CD4-positive, alpha-beta T cell (primary cell): ENCODE results near the gene ZNF484. TPM values are rescaled to one million over a fixed set of nuclear protein-coding genes. Genes with fewer than 3 reads are reported as not detected.
"Not testable (repeated sequence)": the region's sequence is repeated elsewhere in the genome, so short reads cannot be mapped to it uniquely, and the experiment has no call there.

ENCODE experiments used
- ATAC-seq: fragments of 200-7000 bp; cut with Tn5 transposase; one replicate; pipeline ENCODE4 v1.10.0; 2022; ENCODE audit warnings: mild to moderate bottlenecking; ENCODE audit not compliant: poor library complexity
- CTCF ChIA-PET: fragments of 350-600 bp; sonication (Branson Sonifier 250); formaldehyde crosslinking; loops from one replicate; lab custom pipeline; 2021; ENCODE audit warnings: antibody characterized with exemption, inconsistent platforms; lab: Charles Lee
- POLR2A ChIA-PET: fragments of 350-600 bp; sonication (Branson Sonifier 250); formaldehyde crosslinking; loops from one replicate; lab custom pipeline; 2021; ENCODE audit warnings: antibody characterized with exemption, inconsistent platforms; lab: Charles Lee
- DNase-seq, 14 experiments: peaks; one replicate each; pipeline ENCODE4 v3.0.0-alpha.2; 2013 to 2020; ENCODE audit warnings: mixed read lengths in 2 of 14
- H3K27ac ChIP-seq, 2 donors: one replicate each; pipeline versions ENCODE4 v1.5.1 to v1.7.0; 2013; ENCODE audit warnings: low read length in 2 of 2, low read depth in 1 of 2, mild to moderate bottlenecking in 1 of 2
- H3K27me3 ChIP-seq, 2 experiments: 1 replicate in 1 of 2; 2 replicates in 1 of 2; pipeline versions ENCODE4 v1.6.1 to v1.7.0; 2013; ENCODE audit warnings: low read length in 2 of 2, control low read depth in 1 of 2, mild to moderate bottlenecking in 1 of 2, moderate library complexity in 1 of 2; ENCODE audit not compliant: insufficient read depth in 2 of 2, control insufficient read depth in 1 of 2
- H3K36me3 ChIP-seq: one replicate; pipeline ENCODE4 v1.6.1; 2013; ENCODE audit warnings: low read length, control low read depth; ENCODE audit not compliant: insufficient read depth
- H3K4me1 ChIP-seq: one replicate; pipeline ENCODE4 v1.6.1; 2013; ENCODE audit warnings: low read length, control low read depth; ENCODE audit not compliant: insufficient read depth
- H3K4me3 ChIP-seq: one replicate; pipeline ENCODE4 v1.5.1; 2013; ENCODE audit warnings: mild to moderate bottlenecking, low read length, moderate library complexity
- H3K9me3 ChIP-seq, 2 experiments: 1 replicate in 1 of 2; 2 replicates in 1 of 2; pipeline versions ENCODE4 v1.6.1 to v1.7.0; 2013; ENCODE audit warnings: low read length in 2 of 2, mild to moderate bottlenecking in 2 of 2, control low read depth in 1 of 2, moderate library complexity in 1 of 2; ENCODE audit not compliant: control insufficient read depth in 1 of 2, insufficient read depth in 1 of 2
- H3K27ac Mint-ChIP-seq: one replicate; pipeline ENCODE4 v1.8.0; 2020; ENCODE audit warnings: mixed read lengths
- H3K27me3 Mint-ChIP-seq: one replicate; pipeline ENCODE4 v1.8.0; 2021; ENCODE audit warnings: mixed read lengths
- H3K36me3 Mint-ChIP-seq: one replicate; pipeline ENCODE4 v1.8.0; 2021; ENCODE audit warnings: low read depth, mixed read lengths
- H3K4me1 Mint-ChIP-seq: one replicate; pipeline ENCODE4 v1.8.0; 2021; ENCODE audit warnings: low read depth, mixed read lengths
- H3K4me3 Mint-ChIP-seq: one replicate; pipeline ENCODE4 v1.8.0; 2020; ENCODE audit warnings: mild to moderate bottlenecking, mixed read lengths
- H3K9me3 Mint-ChIP-seq: one replicate; pipeline ENCODE4 v1.8.0; 2020; ENCODE audit warnings: mixed read lengths
- CTCF ChIP-seq: fragments of 200-600 bp; IDR thresholded peaks from one replicate; pipeline ENCODE4 v1.8.0; 2022; ENCODE audit warnings: antibody characterized with exemption, mild to moderate bottlenecking
- intact Hi-C, 2 experiments: fragments of 100-400 bp; cut with DNase I in 1 of 2; cut with micrococcal nuclease in 1 of 2; formaldehyde crosslinking; loops; one replicate each; pipeline versions ENCODE4 v1.15.1 to v1.9.0; 2023 to 2025; cut with DNase I, micrococcal nuclease
- total RNA-seq, 174 experiments: library from RNA in 2 of 174; stranded (reverse) in 2 of 174; gene quantifications; one replicate each; pipeline ENCODE4 v1.2.3 and lab custom pipeline; 2021 to 2026

Gene ZNF484
- total RNA-seq, 2 experiments from 2014 or later: 13.3 to 13.6 TPM

DNA sequence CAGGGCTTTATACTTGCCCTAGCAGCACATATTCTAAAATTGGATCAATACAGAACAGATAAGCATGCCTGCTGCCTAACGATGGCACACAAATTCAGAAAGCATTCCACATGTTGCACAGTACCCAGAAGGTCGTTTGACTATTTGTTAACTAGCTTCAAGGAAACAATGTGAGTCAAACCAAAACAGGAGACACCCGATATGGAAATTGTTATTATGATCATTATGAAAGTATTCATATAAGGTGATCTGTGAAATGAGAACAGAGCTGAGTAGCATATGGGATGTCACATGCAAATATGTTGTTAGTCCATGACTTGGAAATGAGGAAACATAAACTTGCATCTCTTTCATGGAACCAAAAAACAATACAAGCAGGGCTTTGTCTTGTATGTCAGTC lies 56.9 kb downstream of the ZNF484 start:
- Histone ChIP-seq H3K4me1 (no peaks in the 10 kb centered on the region), H3K27ac (no peak overlapping the region), H3K27me3 (peaks cover 6 to 8% of the 10 kb centered on the region in 2 experiments), H3K36me3 (no peaks in the 10 kb centered on the region), H3K4me3 (no peak overlapping the region), H3K9me3 (no peaks in the 10 kb centered on the region)
- peaks cover 36% of the 10 kb centered on the region for H3K27me3 Mint-ChIP-seq
- H3K27ac Mint-ChIP-seq: no peak overlapping the region
- intact Hi-C loops: no loop called here
- CTCF ChIA-PET: no interaction called here
- POLR2A ChIA-PET: no interaction called here
- ATAC-seq (no peak), DNase-seq (no peak)
- H3K9me3 Mint-ChIP-seq: no peaks in the 10 kb centered on the region
- H3K36me3 Mint-ChIP-seq: no peaks in the 10 kb centered on the region
- no peak overlapping the region for H3K4me3 Mint-ChIP-seq
- H3K4me1 Mint-ChIP-seq: no peaks in the 10 kb centered on the region
- no peak for TF ChIP-seq CTCF

- intact Hi-C loops, POLR2A ChIA-PET, ATAC-seq, H3K27me3 ChIP-seq, H3K9me3 Mint-ChIP-seq, H3K4me1 Mint-ChIP-seq, CTCF ChIA-PET, DNase-seq, H3K27ac Mint-ChIP-seq, H3K27ac ChIP-seq, H3K9me3 ChIP-seq, H3K4me3 Mint-ChIP-seq, H3K4me1 ChIP-seq, H3K36me3 ChIP-seq, H3K4me3 ChIP-seq, H3K36me3 Mint-ChIP-seq: not testable (repeated sequence)
- H3K27me3 Mint-ChIP-seq: peaks cover 46% of the 10 kb centered on the region
Observed at GRCh38 chr9:92819898-92820297, 57.9 kb downstream of the ZNF484 start.

DNA sequence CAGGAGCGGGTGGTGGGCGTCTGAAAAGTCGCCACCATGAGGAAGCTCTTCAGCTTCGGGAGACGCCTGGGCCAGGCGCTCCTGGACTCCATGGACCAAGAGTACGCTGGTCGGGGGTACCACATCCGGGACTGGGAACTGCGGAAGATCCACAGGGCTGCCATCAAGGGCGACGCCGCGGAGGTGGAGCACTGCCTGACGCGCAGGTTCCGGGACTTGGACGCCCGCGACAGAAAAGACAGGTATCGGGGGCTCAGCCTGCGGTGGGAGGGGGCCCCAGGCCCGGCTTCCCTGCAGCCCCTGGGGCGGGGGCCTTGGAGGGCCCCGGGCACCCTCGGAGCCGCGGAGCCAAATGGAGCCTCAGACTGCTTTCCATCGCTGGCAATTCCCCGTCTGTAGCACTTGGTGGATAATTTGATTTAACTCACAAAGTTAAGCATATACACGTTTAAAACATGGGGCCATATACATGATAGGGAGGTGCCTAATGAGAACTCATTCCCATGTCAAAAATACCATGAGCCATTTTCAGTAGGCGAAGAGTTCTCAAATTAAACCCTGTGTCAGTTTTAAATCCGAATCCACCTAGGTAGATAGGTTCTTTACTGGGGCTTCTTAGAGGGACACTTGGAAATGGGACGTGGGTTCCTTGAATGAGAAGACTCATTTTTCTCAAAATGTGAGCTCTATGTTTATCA lies 68.1 kb downstream of the ZNF484 start:
- not testable (repeated sequence) for H3K9me3 ChIP-seq, H3K36me3 ChIP-seq, ATAC-seq, H3K36me3 Mint-ChIP-seq, H3K27ac Mint-ChIP-seq, H3K9me3 Mint-ChIP-seq, H3K27ac ChIP-seq
- CTCF ChIA-PET: interaction anchor here (1.1 to 1.2 kb wide), 2 partner anchors 10 to 45 kb away, joined by 3 read pairs; no protein-coding TSS in a partner anchor
- intact Hi-C loops: loop anchor here in 1 of 2 experiments (2.0 kb wide), 1 partner anchor 77 kb away; no protein-coding TSS in a partner anchor
- H3K27me3 Mint-ChIP-seq: peaks cover 75% of the 10 kb centered on the region
- DNase-seq: peak in 4 of 14 experiments; percentile 11 to 27 (median 15)
- Histone ChIP-seq H3K27me3 (peaks cover 49 to 67% of the 10 kb centered on the region in 2 experiments), H3K4me1 (peaks cover 32% of the 10 kb centered on the region), H3K4me3 (peak overlapping the region; percentile 49)
- POLR2A ChIA-PET: interaction anchor here (0.7 to 1.6 kb wide), 8 partner anchors 17 to 757 kb away, joined by 3 to 7 read pairs (median 4); partner anchors contain the start of gene IPPK
- peak overlapping the region; percentile 91 for H3K4me3 Mint-ChIP-seq
- peaks cover 14% of the 10 kb centered on the region for H3K4me1 Mint-ChIP-seq

- Mint-ChIP-seq H3K27me3 (peaks cover 68% of the 10 kb centered on the region), H3K27ac (no peak overlapping the region), H3K9me3 (no peaks in the 10 kb centered on the region), H3K4me3 (peak overlapping the region; percentile 91), H3K4me1 (peaks cover 14% of the 10 kb centered on the region), H3K36me3 (no peaks in the 10 kb centered on the region)
- H3K9me3 ChIP-seq: peaks cover 0 to 9% of the 10 kb centered on the region in 2 experiments
- no peak for TF ChIP-seq CTCF
- DNase-seq (peak; percentile 17 to 72 (median 38)), ATAC-seq (peak; percentile 63)
- H3K36me3 ChIP-seq: no peaks in the 10 kb centered on the region
- H3K27ac ChIP-seq: no peak overlapping the region
- peak overlapping the region; percentile 49 for H3K4me3 ChIP-seq
- intact Hi-C loops: loop anchor here in 1 of 2 experiments (2.0 kb wide), 1 partner anchor 78 kb away; no protein-coding TSS in a partner anchor
- H3K27me3 ChIP-seq: peaks cover 45 to 70% of the 10 kb centered on the region in 2 experiments
- ChIA-PET POLR2A (interaction anchor here (0.8 to 1.6 kb wide), 8 partner anchors 34 to 758 kb away, joined by 3 to 7 read pairs (median 3); partner anchors contain the start of gene IPPK), CTCF (interaction anchor here (1.1 to 1.6 kb wide), 2 partner anchors 9 to 18 kb away, joined by 3 to 6 read pairs; no protein-coding TSS in a partner anchor)
- H3K4me1 ChIP-seq: peaks cover 32% of the 10 kb centered on the region
Observed at GRCh38 chr9:92808726-92809451, 68.9 kb downstream of the ZNF484 start.
